NCI-H345 (cell line): ENCODE measurements around the gene COQ10A.
A peak's percentile ranks its signal among the peaks of the same experiment; 100 is the strongest.

Source experiments
- DNase-seq: peaks from one replicate; lab custom pipeline; 2025; lab: John Stamatoyannopoulos, UW

The COQ10A gene

DNA sequence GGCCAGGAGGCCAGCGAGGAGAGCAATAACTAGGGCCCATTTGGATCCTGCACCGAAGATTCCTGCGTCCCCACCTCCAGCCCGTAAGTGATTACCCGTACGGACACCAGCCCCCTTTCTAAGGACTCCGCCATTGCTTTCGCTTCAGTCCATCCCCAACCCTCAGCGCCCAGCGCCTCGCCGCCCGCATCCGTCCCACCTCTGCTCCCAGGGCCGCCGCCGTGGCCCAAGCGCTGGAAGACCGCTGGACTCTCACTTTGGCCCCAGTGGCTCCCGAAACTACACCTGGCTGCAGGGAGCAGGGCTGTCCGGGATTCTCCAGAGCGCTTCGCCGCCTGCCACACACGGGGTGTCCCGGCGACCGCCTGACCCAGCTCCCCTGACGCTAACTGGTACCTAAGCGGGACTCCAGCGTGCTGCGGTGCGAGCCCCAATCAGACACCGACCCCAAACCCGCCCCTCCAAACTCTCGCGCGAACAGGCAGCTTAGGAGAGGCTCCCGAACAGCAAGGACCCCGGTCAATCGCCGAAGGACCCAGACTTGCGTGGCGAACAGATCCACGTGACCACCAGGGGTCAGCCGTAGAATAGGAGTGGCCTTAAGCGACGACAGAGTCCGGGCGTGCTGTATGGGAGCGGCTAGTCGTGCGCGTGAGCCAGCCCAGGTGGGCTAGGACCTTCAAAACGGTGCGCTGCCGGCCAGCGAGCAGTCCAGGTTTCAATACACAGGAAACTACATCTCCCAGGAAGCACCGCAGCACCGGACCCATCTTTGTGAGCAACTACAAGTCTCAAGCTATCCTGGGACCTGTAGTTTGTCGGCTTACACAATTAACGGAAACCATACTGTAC, 49.1 kb downstream of the COQ10A start, which contains the start of gene CNPY2:
TSS of gene CNPY2 (minus strand) at position 367 of the 852 bp plus-strand sequence. CDS start 771 bp downstream, outside the sequence.
- peak; percentile 98 for DNase-seq

DNA sequence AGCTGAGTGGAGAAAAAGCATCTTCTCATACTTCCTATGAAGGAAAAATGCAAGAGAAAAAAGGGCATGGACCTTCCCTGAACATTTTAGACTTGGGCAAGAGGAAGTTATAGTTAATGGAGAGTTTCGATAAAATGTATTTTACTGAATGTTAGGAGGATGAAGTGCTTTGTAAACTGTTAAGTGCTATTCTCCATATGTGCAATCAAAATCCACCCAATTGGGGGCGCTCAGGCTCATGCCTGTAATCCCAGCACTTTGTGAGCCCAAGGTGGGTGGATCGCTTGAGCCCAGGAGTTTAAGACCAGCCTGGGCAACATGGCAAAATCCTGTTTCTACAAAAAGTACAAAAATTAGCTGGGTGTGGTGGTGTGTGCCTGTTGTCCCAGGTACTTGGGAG, 50.9 kb downstream of the COQ10A start:
- DNase-seq, result no peak
